GM12878 (cell line): ENCODE results near the gene F10. TPM values are rescaled to one million over a fixed set of nuclear protein-coding genes. Genes with fewer than 3 reads are reported as not detected.

Experiments
- ATAC-seq: fragments of 200-7000 bp; cut with Tn5 transposase; 3 replicates; pipeline ENCODE4 v1.9.1; 2020; ENCODE audit warnings: mild to moderate bottlenecking, moderate library complexity
- BruUV-seq: library from RNA; stranded (reverse); fragments of 400-500 nt; replicated peaks from 2 replicates; lab custom pipeline; 2021; lab: Mats Ljungman, UMichigan
- CTCF ChIA-PET: fragments of 300-600 bp; sonication (Branson Sonifier 250); formaldehyde crosslinking; extraction: SDS; loops from one replicate; lab custom pipeline; 2021; ENCODE audit warnings: inconsistent platforms; lab: Yijun Ruan, JAX
- POLR2A ChIA-PET: fragments of 350-600 bp; formaldehyde crosslinking; extraction: SDS; loops from one replicate; lab custom pipeline; 2021; ENCODE audit warnings: inconsistent platforms; lab: Charles Lee
- RAD21 ChIA-PET: fragments of 300-600 bp; sonication (Branson Sonifier 250); formaldehyde crosslinking; loops from one replicate; lab custom pipeline; 2023; ENCODE audit warnings: antibody characterized with exemption; ENCODE audit not compliant: unreplicated experiment; lab: Charles Lee
- SMC1A ChIA-PET: fragments of 300-600 bp; sonication (Branson Sonifier 250); formaldehyde crosslinking; loops from one replicate; lab custom pipeline; 2023; ENCODE audit not compliant: unreplicated experiment, uncharacterized antibody; lab: Charles Lee
- DNase-seq: peaks from one replicate; pipeline ENCODE4 v3.0.0-alpha.2; 2011; ENCODE audit warnings: low read depth, low spot score
- FAIRE-seq: peaks from 3 replicates; lab custom pipeline; 2011; peaks lifted over from hg19 to GRCh38; lab: Jason Lieb, UNC
- H2AFZ ChIP-seq: 2 replicates; pipeline ENCODE4 v1.6.0; 2011; ENCODE audit warnings: low read depth, low read length, control low read depth; ENCODE audit not compliant: control insufficient read depth
- H3K27ac ChIP-seq: 2 replicates; pipeline ENCODE4 v1.5.1; 2011; ENCODE audit warnings: control low read depth; ENCODE audit not compliant: control insufficient read depth, insufficient read depth
- H3K27me3 ChIP-seq, 2 experiments: replicated peaks in 1 of 2; 2 replicates each; pipeline versions ENCODE4 v1.6.0 to v1.6.1; 2011; ENCODE audit warnings: low read length in 1 of 2; ENCODE audit not compliant: control insufficient read depth in 2 of 2, insufficient read depth in 2 of 2
- H3K36me3 ChIP-seq, 2 experiments: 2 replicates each; pipeline ENCODE4 v1.5.1; 2011; ENCODE audit warnings: low read length in 1 of 2; ENCODE audit not compliant: control insufficient read depth in 2 of 2, insufficient read depth in 2 of 2
- H3K4me1 ChIP-seq: 2 replicates; pipeline ENCODE4 v1.6.1; 2011; ENCODE audit warnings: mild to moderate bottlenecking, low read length, moderate library complexity, mixed read lengths; ENCODE audit not compliant: control insufficient read depth, insufficient read depth
- H3K4me2 ChIP-seq: 2 replicates; pipeline ENCODE4 v1.6.0; 2011; ENCODE audit warnings: control low read depth; ENCODE audit not compliant: control insufficient read depth, insufficient read depth
- H3K4me3 ChIP-seq: fragments of 200-600 bp; sonication (generic); 2 replicates; pipeline ENCODE4 v1.5.1; 2016
- H3K79me2 ChIP-seq: 2 replicates; pipeline ENCODE4 v1.6.0; 2011; ENCODE audit warnings: low read length; ENCODE audit not compliant: control insufficient read depth, insufficient read depth
- H3K9ac ChIP-seq: 2 replicates; pipeline ENCODE4 v1.8.0; 2011; ENCODE audit warnings: low read length, control low read depth, mixed read lengths; ENCODE audit not compliant: control insufficient read depth, insufficient read depth
- H3K9me3 ChIP-seq: replicated peaks from 3 replicates; pipeline ENCODE4 v1.5.1; 2011; ENCODE audit warnings: mild to moderate bottlenecking, low read length; ENCODE audit not compliant: control insufficient read depth, insufficient read depth
- H4K20me1 ChIP-seq: 2 replicates; pipeline ENCODE4 v1.6.0; 2011; ENCODE audit not compliant: control insufficient read depth, insufficient read depth
- BHLHE40 ChIP-seq, 2 experiments: fragments of 450-650 bp in 1 of 2; IDR thresholded peaks; 2 replicates each; pipeline ENCODE4 v1.6.1; 2011 to 2017; ENCODE audit warnings: low read depth in 2 of 2, borderline replicate concordance in 1 of 2, improper control_type of control experiment in 1 of 2, low read length in 1 of 2, mild to moderate bottlenecking in 1 of 2
- CHD4 ChIP-seq: fragments of 200-600 bp; sonication (generic); IDR thresholded peaks from 2 replicates; pipeline ENCODE4 v1.6.1; 2016; ENCODE audit warnings: mild to moderate bottlenecking
- CREM ChIP-seq: IDR thresholded peaks from 2 replicates; pipeline ENCODE4 v1.6.1; 2014; ENCODE audit warnings: antibody characterized with exemption, low read depth
- HDGF ChIP-seq: fragments of 450-650 bp; IDR thresholded peaks from 2 replicates; pipeline ENCODE4 v1.6.1; 2016; ENCODE audit warnings: antibody characterized with exemption
- IRF4 ChIP-seq: IDR thresholded peaks from 2 replicates; pipeline ENCODE4 v1.6.1; 2011; ENCODE audit warnings: low read depth, low read length
- RAD21 ChIP-seq: IDR thresholded peaks from 2 replicates; pipeline ENCODE4 v1.6.1; 2011; ENCODE audit warnings: mild to moderate bottlenecking, low read depth, low read length, moderate library complexity; ENCODE audit not compliant: insufficient read depth
- RB1 ChIP-seq: fragments of 450-650 bp; formaldehyde crosslinking; IDR thresholded peaks from 2 replicates; pipeline ENCODE4 v1.6.1; 2017; ENCODE audit warnings: mild to moderate bottlenecking, borderline replicate concordance
- SUZ12 ChIP-seq: fragments of 200-600 bp; sonication (generic); IDR thresholded peaks from one replicate; pipeline ENCODE4 v1.6.1; 2018; ENCODE audit warnings: antibody characterized with exemption, mild to moderate bottlenecking; ENCODE audit not compliant: unreplicated experiment
- WGBS: methylation state at CpG from one replicate; pipeline ENCODE4 v1.1.6; 2016; ENCODE audit warnings: low lambda C conversion rate; ENCODE audit not compliant: insufficient replicate concordance, insufficient coverage; ENCODE audit errors: missing lambda C conversion rate; 5-methylcytosine and 5-hydroxymethylcytosine counted together
- in situ Hi-C: fragments of 300-500 bp; cut with MboI; formaldehyde crosslinking; loops from 9 replicates; pipeline ENCODE4 v1.14.3; 2018; ENCODE audit warnings: mixed read lengths
- intact Hi-C: fragments of 100-400 bp; cut with micrococcal nuclease; formaldehyde crosslinking; loops from one replicate; pipeline ENCODE4 v1.14.2; 2022; ENCODE audit not compliant: unreplicated experiment
- polyA plus RNA-seq, 11 experiments: library from polyadenylated mRNA; depleted of rRNA in 4 of 11; unstranded in 6 of 11; stranded (reverse) in 5 of 11; fragments of >200 nt; fragmentation: Nextera tagmentation in 4 of 11; fragmentation: Illumina TruSeq in 1 of 11; extraction: Ambion mirVana in 4 of 11; extraction: Trizol in 1 of 11; gene quantifications; 1 replicate in 1 of 11; 2 replicates in 10 of 11; pipeline versions ENCODE4 v1.2.1 to v1.2.3, GENCODE V29; 2011 to 2016; ENCODE audit warnings: inconsistent platforms in 2 of 11, missing spikeins in 2 of 11, low read depth in 1 of 11
- total RNA-seq, 4 experiments: library from RNA; depleted of rRNA in 3 of 4; stranded (reverse); fragments of >200 nt in 3 of 4; fragmentation: Illumina TruSeq in 1 of 4; extraction: Trizol in 1 of 4; gene quantifications; 2 replicates each; pipeline versions ENCODE4 v1.2.1 to v1.2.3, GENCODE V29; 2013 to 2021
- TF ChIP-seq, protein P1 (sequence below): IDR thresholded peaks from 2 replicates; pipeline ENCODE4 v1.6.1; 2012; ENCODE audit warnings: mild to moderate bottlenecking, low read depth, low read length
- TF ChIP-seq, protein P2 (sequence below): fragments of 450-650 bp; IDR thresholded peaks from 2 replicates; pipeline ENCODE4 v1.6.1; 2017; ENCODE audit warnings: mild to moderate bottlenecking, moderate library complexity
- TF ChIP-seq, protein P3 (sequence below): IDR thresholded peaks from 2 replicates; pipeline ENCODE4 v1.6.1; 2011; ENCODE audit warnings: mild to moderate bottlenecking, low read depth, low read length, moderate library complexity; ENCODE audit not compliant: insufficient replicate concordance

The F10 gene
- total and polyA plus RNA-seq, 10 of the 15 experiments (the other 5 are each of a cell fraction or from before 2014, with no cell fraction given): not detected

DNA sequence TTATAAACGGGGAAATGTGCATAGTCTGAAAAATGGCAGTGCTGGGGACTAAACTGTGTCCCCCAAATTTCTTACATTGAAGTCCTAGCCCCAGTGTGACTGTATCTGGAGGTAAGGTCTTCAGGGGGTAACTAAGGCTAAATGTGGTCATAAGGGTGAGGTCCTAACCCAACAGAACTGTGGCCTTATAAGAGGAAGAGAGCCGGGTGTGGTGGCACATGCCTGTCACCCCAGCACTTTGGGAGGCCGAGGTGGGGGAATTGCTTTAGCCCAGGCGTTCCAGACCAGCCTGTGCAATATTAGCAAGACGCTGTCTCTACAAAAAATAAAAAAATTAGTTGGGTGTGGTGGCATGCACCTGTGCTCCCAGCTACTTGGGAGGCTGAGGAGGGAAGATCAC is 53.7 kb downstream of the F10 start:
- Histone ChIP-seq H2AFZ (no peak overlapping the region), H4K20me1 (no peaks in the 10 kb centered on the region), H3K27me3 (no peaks in the 10 kb centered on the region), H3K4me2 (no peak overlapping the region), H3K27ac (no peak overlapping the region; the same call in 1 of the 2 replicates), H3K9me3 (no peaks in the 10 kb centered on the region; the same call in 2 of the 3 replicates), H3K4me1 (no peaks in the 10 kb centered on the region), H3K4me3 (no peak overlapping the region), H3K36me3 (peaks cover 19 to 28% of the 10 kb centered on the region in 2 experiments), H3K79me2 (no peaks in the 10 kb centered on the region), H3K9ac (no peak overlapping the region)
- no peak for TF ChIP-seq HDGF
- no peak for TF ChIP-seq RAD21
- TF ChIP-seq IRF4: no peak
- TF ChIP-seq, protein P1, sequence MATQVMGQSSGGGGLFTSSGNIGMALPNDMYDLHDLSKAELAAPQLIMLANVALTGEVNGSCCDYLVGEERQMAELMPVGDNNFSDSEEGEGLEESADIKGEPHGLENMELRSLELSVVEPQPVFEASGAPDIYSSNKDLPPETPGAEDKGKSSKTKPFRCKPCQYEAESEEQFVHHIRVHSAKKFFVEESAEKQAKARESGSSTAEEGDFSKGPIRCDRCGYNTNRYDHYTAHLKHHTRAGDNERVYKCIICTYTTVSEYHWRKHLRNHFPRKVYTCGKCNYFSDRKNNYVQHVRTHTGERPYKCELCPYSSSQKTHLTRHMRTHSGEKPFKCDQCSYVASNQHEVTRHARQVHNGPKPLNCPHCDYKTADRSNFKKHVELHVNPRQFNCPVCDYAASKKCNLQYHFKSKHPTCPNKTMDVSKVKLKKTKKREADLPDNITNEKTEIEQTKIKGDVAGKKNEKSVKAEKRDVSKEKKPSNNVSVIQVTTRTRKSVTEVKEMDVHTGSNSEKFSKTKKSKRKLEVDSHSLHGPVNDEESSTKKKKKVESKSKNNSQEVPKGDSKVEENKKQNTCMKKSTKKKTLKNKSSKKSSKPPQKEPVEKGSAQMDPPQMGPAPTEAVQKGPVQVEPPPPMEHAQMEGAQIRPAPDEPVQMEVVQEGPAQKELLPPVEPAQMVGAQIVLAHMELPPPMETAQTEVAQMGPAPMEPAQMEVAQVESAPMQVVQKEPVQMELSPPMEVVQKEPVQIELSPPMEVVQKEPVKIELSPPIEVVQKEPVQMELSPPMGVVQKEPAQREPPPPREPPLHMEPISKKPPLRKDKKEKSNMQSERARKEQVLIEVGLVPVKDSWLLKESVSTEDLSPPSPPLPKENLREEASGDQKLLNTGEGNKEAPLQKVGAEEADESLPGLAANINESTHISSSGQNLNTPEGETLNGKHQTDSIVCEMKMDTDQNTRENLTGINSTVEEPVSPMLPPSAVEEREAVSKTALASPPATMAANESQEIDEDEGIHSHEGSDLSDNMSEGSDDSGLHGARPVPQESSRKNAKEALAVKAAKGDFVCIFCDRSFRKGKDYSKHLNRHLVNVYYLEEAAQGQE: no peak
- TF ChIP-seq CREM: no peak
- TF ChIP-seq, protein P2, sequence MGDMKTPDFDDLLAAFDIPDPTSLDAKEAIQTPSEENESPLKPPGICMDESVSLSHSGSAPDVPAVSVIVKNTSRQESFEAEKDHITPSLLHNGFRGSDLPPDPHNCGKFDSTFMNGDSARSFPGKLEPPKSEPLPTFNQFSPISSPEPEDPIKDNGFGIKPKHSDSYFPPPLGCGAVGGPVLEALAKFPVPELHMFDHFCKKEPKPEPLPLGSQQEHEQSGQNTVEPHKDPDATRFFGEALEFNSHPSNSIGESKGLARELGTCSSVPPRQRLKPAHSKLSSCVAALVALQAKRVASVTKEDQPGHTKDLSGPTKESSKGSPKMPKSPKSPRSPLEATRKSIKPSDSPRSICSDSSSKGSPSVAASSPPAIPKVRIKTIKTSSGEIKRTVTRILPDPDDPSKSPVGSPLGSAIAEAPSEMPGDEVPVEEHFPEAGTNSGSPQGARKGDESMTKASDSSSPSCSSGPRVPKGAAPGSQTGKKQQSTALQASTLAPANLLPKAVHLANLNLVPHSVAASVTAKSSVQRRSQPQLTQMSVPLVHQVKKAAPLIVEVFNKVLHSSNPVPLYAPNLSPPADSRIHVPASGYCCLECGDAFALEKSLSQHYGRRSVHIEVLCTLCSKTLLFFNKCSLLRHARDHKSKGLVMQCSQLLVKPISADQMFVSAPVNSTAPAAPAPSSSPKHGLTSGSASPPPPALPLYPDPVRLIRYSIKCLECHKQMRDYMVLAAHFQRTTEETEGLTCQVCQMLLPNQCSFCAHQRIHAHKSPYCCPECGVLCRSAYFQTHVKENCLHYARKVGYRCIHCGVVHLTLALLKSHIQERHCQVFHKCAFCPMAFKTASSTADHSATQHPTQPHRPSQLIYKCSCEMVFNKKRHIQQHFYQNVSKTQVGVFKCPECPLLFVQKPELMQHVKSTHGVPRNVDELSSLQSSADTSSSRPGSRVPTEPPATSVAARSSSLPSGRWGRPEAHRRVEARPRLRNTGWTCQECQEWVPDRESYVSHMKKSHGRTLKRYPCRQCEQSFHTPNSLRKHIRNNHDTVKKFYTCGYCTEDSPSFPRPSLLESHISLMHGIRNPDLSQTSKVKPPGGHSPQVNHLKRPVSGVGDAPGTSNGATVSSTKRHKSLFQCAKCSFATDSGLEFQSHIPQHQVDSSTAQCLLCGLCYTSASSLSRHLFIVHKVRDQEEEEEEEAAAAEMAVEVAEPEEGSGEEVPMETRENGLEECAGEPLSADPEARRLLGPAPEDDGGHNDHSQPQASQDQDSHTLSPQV: no peak
- no peak for TF ChIP-seq CHD4
- TF ChIP-seq, protein P3, sequence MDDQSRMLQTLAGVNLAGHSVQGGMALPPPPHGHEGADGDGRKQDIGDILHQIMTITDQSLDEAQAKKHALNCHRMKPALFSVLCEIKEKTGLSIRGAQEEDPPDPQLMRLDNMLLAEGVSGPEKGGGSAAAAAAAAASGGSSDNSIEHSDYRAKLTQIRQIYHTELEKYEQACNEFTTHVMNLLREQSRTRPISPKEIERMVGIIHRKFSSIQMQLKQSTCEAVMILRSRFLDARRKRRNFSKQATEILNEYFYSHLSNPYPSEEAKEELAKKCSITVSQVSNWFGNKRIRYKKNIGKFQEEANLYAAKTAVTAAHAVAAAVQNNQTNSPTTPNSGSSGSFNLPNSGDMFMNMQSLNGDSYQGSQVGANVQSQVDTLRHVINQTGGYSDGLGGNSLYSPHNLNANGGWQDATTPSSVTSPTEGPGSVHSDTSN: no peak
- TF ChIP-seq BHLHE40 (IDR thresholded peaks at IDR 0.05; ENCODE audit: borderline replicate concordance in 1 of 2, low read depth in 2 of 2, low read length in 1 of 2): no peak
- TF ChIP-seq SUZ12: no peak
- TF ChIP-seq RB1: no peak
- RAD21 ChIA-PET: no interaction called here
- intact Hi-C loops: no loop called here
- FAIRE-seq (no peak), ATAC-seq (no peak; the same call in 2 of the 3 replicates), DNase-seq (no peak)
- BruUV-seq: no TSS peak
- 59% methylated on average over 4 of the region's 5 CpGs for WGBS
- POLR2A ChIA-PET: no interaction called here
- CTCF ChIA-PET: no interaction called here
- in situ Hi-C loops: no loop called here
- SMC1A ChIA-PET: no interaction called here
